Stimulated activated CD8-positive, alpha-beta memory T cell treated with anti-CD3 and anti-CD28 coated beads, Interleukin-2, amount 100 ng/mL, for 1 hour (primary cell): ENCODE data around the gene FAM222A.

Experiments
- DNase-seq, 2 donors: peaks; one replicate each; pipeline ENCODE4 v3.0.0-alpha.2; 2020; ENCODE audit warnings: low read depth in 2 of 2

The FAM222A gene

DNA sequence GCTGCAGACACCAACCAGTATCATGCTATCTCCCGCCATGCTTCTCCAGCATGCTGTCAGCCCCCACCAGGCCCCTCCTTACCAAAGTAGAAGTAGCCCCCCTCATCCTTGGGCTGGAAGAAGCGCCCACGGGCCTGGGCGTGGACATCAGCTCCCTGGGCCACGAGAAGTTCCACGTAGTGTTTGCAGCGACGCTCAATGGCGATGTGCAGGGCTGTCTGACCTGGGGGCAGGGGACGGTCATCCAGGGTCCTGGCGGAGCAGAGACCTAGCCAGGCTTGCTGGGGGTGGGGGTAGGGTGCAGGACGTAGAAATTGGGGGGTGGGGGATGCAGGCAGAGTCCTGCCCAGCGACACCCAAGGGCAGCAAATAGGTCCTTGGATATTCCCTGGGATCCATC, 86.9 kb downstream of the FAM222A start:
- no peak for DNase-seq

DNA sequence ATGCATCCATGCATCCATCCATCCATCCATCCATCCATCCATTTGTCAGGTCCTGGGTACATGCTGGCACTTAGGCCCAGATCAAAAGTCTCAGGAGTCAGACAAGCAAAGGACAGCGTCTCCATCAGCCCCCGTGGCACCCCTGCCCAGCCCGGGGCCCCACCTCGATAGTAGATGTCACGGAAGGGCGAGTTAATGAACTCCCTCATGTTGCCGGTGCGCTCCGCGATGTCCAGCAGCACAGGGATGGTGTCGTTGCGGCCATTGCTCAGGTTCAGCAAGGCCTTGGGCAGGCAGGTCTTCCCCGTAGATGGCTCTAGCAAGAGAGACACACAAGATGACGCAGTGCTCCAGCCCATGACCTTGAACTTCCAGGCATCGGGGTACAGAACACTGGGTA, 89.2 kb downstream of the FAM222A start:
- no peak for DNase-seq

DNA sequence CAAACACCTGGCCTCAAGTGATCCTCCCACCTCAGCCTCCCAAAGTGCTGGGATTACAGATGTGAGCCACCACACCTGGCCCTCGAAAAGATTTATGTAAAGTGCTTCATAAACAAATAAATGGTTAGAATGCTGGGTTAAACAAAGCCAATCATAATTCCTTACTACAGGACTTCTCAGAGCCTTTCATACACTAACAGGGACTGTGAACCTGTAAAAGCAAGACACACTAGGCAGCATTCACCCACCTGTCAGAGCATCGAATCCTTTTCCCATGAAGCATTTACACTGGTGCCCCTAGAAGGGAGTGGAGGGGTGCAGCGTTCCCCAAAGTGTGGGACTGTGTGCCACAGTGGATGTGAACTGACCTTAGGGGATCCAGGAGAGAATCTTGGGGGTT, 90.1 kb downstream of the FAM222A start:
- no peak for DNase-seq

DNA sequence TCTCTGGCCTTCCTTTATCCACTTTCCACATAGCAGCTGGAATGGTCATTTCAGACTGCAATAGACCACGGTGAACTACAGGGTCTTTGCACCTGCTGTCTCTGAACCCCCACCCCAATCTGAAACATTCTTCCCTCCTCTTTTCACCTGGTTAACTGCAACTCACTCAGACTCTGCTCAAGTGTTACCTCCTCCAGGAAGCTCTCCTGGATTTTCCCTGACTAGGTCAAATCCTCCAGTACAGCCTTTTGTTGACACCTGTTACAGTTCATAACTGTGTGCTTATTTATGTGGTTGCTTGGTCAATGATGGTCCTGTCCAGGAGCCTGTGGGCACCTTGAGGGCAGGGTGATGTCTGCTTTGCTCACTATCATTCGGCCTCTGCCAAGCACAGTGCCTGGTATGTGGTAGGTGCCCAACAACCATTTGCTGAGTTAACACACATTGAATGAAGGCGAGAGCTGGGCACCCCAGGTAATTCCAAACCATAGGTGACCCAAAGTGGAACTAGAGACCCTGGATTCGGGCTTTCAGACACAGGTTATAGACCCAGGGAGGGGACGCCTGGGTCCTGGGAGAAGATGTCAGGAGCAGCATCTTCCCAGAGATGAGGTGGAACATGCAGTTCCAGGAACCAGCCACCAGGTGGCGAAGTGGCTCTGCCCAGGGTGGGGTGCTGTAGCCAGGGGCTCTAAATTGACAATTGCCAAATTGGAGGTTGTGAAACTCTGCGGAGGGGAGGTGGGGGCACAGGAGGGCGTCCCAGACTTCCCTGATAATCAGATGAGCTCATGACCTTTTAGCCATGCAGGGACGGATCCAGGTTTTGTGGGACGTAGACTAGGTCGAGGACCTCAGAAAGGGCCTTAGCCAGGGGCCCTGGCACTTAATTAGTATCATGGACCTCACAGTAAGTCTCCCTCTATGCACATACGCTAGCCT, 91.5 kb downstream of the FAM222A start:
- DNase-seq: peak; percentile 45 to 50

DNA sequence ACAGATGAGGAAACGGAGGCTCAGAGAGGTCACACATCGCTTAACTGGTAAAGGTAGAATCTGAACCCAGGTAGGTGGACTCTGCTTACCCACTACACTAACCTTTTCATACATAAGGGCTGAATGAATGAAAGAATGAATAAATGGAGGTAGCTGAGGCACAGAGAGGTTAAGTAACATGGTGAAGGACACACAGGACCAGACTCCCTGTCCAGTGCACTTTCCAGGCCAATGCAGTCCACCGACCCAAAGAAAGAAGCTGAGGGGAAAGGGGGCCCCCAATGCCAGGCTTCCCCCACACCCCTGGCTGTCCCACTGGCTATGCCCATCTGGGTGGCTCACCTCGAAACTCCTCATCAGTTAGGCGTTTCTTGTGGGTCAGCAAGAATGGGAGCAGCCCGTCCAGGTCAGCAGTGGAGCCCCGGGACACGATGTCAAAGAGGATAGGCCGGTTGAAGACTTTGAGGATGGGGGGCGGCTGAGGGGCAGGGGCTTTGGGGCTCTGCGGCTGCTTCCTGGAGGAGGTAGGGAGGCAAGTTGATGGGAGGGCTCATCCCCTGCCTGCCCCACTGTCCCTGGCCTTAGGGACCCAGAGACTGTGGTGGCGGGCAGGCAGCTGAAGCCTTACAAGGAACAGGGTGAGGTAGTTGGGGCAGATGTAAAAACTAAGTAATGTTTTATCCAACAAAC, 94.5 kb downstream of the FAM222A start:
- DNase-seq: no peak

DNA sequence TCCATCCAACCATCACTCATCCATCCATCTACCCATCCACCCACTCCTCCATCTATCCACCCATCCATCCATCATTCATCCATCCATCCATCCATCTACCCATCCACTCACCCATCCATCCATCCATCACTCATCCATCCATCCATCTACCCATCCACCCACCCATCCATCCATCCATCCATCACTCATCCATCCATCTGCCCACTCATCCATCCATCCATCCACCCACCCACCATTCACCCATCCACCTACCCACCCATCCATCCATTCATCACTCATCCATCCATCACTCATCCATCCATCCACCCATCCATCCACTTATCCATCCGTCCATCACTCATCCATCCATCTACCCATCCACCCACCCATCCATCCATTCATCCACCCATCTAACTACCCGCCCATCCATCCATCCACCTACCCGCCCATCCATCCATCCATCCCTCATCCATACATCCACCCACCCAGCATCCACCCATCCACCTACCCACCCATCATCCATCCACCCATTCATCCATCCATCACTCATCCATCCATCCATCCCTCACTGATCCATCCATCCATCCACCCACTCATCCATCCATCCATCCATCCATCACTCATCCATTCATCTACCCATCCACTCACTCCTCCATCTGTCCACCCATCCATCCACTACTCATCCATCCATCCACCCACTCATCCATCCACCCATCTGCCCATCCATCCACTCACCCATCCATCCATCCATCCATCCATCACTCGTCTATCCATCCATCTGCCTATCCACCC, 95.4 kb downstream of the FAM222A start:
- no peak for DNase-seq

DNA sequence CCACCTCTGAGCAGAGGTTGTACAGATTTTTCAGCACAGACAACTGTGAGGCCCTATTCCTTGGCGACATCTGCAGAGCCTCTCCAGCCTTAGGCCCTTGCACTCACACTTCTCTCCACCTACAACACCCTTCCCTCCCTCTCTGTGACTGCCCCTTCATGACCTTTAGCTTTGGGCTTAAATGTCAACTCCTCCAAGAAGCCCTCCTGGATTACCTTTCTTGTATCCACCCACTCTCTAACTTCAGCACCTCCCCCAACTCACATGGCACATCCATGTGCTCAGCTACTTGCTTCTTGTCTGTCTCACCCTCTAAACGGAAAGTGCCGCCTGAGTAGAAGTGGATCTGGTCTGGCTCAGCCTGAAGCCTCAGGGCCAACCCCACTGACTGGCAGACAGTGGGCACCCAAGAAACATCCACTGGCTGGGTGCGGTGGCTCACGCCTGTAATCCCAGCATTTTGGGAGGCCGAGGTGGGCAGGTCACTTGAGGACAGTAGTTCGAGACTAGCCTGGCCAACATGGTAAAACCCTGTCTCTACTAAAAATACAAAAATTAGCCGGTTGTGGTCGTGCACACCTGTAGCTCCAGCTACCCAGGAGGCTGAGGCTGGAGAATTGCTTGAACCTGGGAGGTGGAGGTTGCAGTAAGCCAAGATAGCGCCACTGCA, 97.5 kb downstream of the FAM222A start:
- no peak for DNase-seq

DNA sequence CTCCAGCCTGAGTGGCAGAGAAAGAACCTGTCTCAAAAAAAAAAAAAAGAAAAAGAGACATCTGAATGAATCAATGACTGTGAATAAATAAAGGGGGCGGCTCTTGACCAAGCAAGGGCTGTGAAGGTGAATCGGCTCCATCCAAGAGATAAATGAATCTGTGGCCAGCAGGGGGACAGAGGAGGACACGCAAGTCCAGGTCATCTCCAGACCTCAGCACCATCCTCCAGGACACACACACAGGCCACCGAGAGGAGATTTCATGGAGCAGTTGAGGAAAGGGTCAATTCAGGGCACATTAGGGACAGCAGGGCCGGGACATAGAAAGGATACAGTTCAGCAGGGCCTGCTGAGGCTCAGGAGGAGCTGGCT, 98.0 kb downstream of the FAM222A start:
- DNase-seq: no peak

DNA sequence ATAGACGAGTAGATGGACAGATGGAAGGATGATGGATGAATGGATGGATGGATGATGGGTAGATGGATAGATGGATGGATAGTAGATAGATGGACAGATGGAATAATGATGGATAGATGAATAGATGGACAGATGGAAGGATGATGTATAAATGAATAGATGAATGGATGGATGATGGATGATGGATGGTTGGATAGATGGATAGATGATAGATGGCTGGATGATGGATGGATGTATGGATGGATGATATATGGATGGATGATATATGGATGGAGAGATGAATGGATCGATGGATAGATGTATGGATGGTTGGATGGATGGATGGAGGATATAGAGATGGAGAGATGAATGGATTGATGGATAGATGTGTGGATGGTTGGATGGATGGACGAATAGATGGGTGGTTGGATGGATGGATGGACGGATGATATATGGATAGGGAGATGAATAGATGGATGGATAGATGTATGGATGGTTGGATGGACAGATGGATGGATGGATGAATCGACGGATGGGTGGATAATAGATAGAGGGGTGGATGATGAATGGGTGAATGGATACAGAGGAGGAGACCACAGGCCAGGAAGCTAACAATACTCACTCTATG, 100.3 kb downstream of the FAM222A start:
- no peak for DNase-seq

DNA sequence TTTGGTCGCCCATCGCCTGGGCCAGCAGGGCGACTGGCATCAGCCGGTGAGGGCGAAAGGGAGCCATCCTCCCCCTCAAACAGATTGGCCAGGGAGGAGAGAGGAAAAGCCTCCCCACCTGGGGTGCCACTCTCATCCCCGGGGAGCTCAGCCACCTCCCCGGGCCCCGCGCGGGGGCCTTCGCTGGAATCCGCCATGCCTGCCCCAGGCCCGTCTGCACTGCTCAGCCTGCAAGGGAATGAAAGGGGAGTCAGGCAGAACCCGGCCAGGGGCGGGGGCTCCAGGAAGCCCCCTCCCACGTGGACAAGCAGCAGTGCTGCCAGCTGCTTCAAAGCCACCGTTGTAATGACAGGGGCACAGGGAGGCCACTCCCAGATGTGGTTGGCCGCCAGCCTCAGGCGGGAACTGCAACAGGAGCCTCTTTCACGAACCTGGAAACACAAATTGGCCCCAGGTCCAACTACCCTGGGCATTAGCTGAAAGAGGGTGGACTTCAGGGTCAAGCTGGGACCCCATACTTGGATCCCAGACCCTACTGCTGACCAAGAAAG, 101.0 kb downstream of the FAM222A start:
- no peak for DNase-seq

DNA sequence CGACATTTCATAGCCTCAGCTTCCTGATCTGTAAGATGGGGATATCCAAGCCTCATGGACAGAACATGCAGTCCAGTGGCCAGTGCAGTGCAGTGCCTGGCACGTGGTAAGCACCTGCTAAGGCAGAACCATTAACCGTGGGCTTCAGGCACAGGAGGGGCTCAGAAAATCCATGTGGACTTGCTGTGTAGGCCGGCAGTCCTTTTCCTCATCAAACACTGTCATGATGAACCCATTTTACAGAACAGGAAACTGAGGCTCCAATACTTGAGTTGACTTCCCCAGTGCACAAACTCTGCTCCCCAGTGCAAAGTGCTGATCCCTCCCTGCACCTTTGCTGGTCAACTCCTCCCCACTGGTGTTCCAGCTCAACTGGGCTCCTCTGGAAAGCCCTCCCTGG, 101.6 kb downstream of the FAM222A start:
- no peak for DNase-seq

DNA sequence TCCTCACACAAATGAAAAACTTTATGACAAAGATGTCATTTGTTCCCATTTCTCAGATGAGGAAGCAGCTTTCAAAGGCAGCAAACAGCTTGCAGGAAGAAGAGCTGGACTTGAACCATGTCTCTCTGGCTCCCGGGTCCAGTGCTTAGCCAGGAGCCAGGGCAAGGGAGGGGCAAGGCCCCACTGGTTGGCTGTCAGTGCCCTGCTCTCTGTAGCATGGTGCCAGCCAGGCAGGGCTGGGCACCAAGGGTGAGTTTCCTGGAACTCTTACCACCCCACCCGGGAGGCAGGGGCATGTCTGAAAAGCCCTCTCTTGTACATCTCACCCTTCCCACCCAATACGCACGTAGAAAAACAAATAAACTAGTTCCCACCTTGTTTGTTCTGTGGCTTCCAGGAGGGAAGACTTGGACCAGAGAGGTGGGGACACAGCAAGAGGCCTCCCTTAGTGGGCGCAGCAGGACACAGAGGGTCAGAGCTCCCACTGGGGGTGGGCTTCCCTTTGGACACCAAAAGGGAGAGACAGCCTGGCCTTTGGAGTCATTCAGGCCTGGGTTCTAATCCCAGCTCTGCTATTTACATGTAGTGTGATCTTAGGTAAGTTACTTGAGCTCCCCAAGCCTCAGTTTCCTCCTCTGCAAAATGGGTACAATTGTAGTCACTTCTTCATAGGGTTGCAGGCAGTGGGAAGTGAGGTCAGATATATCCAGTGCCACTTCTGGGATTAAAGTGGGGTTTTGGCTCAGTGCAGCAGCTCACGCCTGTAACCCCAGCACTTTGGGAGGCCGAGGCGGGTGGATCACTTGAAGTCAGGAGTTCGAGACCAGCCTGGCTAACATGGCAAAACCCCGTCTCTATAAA, 102.4 kb downstream of the FAM222A start:
- DNase-seq: no peak

DNA sequence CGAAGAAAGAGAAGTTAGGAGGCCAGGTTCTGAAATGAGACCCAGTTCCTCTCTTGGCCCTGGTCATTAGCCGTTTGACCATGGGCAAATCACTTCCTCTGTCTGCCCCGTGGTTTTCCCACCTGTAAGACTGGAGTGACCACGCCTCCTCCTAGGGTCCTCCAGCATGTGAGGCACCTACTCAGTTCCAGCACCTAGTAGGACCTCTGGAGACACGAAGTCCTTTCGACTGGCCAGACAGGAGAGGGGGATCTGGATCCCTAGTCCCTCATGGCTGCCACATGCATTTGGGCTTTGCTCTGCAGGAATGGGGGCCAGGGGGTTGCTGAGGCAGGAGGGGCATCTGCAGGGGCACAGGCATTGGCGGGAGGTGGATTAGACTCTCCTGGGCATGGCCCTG, 103.2 kb downstream of the FAM222A start:
- DNase-seq: no peak

DNA sequence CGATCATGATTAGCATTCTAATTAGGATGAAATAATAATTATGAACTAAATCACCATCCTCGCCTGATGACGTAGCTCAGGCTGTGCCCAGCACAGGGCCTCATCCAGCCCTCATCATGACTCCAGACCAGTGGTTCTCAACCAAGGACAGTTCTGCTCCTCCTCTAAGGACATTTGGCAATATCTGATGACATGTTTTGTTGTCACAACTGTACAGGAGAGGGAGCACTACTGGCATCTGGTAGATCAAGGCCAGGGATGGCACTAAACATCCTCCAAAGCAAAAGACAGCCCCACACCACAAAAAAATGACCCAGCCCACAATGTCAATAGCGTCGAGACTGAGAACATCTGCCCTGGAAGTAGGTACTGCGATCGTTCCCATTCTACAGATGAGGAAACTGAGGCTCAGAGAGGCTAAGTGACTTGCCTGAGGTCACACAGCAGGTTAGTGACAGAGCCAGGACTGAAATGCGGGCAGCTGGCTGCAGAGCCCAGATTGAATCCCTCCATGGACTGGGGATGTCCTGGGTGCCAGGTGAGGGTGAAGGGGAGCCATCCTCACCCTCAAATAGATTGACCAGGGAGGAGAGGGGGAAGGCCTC, 104.1 kb downstream of the FAM222A start:
- DNase-seq: no peak

DNA sequence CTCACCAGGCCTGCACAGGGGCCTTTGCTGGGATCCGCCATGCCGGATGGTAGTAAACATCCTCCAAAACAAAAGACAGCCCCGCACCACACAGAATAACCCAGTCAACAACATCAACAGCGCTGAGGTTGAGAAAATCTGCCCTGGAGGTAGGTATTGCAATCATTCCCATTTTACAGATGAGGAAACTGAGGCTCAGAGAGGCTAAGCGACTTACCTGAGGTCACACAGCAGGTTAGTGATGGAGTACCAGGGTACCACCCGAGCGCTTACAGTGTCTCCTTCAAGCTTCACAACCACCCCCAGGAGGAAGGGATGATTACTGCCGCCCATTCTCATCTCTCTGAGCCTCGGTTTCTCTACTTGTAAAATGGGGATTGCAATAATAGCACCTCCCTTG, 104.6 kb downstream of the FAM222A start:
- no peak for DNase-seq

DNA sequence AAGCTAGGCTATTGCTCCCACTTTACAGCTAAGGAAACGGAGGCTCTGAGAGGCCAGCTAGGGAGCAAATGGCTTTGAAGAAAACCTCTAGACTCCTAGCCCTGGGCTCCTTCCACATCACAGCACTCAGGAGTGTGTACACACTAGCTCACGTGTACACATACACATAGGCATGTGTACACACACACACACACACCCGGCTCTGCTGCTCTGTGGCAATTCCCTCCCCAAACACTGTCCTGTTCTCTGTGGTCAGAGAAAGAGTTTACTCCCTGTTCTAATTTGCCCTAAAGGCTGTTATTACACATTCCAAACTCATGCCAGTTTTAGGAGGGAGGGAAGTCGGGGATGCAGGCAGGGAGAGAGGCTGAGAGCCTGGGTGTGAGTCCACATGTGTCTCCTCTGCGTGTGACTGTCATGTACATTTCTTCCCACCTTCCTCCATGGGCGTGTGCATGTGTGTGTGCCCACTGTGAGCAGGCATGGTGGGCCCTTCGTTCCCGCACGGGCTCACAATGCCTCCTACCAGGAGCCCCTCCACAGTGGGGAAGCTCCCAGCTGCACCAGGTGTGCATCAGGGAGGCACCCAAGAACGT, 105.4 kb downstream of the FAM222A start:
- no peak for DNase-seq
